GM23338 (cell line): ENCODE data around the gene USP3. TPM values are rescaled to one million over a fixed set of nuclear protein-coding genes. Genes with fewer than 3 reads are reported as not detected.

ENCODE experiments used
- CTCF ChIP-seq, 2 experiments: fragments of 200-600 bp in 1 of 2; sonication (generic) in 1 of 2; conservative IDR thresholded peaks; 2 replicates each; pipeline versions ENCODE4 v1.5.1 to v1.6.1; 2016 to 2017; ENCODE audit warnings: antibody characterized with exemption in 2 of 2, low read depth in 2 of 2, mild to moderate bottlenecking in 2 of 2, moderate library complexity in 1 of 2
- EZH2 ChIP-seq: fragments of 200-600 bp; sonication (generic); IDR thresholded peaks from one replicate; pipeline ENCODE4 v1.8.0; 2017; ENCODE audit warnings: antibody characterized with exemption, mild to moderate bottlenecking, low read depth; ENCODE audit not compliant: unreplicated experiment
- EZH2phosphoT487 ChIP-seq: fragments of 200-600 bp; sonication (generic); IDR thresholded peaks from one replicate; pipeline ENCODE4 v1.8.1; 2018; ENCODE audit warnings: antibody characterized with exemption; ENCODE audit not compliant: unreplicated experiment
- NANOG ChIP-seq: IDR thresholded peaks from 2 replicates; pipeline ENCODE4 v1.6.1; 2016; ENCODE audit warnings: antibody characterized with exemption, borderline replicate concordance
- POLR2AphosphoS5 ChIP-seq: IDR thresholded peaks from 2 replicates; pipeline ENCODE4 v1.6.1; 2016; ENCODE audit warnings: antibody characterized with exemption, low read depth
- REST ChIP-seq: IDR thresholded peaks from one replicate; pipeline ENCODE4 v1.6.1; 2018; ENCODE audit warnings: antibody characterized with exemption; ENCODE audit not compliant: unreplicated experiment
- STAT1 ChIP-seq: IDR thresholded peaks from one replicate; pipeline ENCODE4 v1.6.1; 2016; ENCODE audit warnings: antibody characterized with exemption; ENCODE audit not compliant: unreplicated experiment
- ZNF331 ChIP-seq: fragments of 250-450 bp; sonication (Bioruptor Pico); IDR thresholded peaks from 2 replicates; pipeline ENCODE4 v1.5.0; 2020; ENCODE audit warnings: low read depth, mild to moderate bottlenecking, moderate library complexity
- ZNF462 ChIP-seq: fragments of 250-450 bp; sonication (Bioruptor Pico); IDR thresholded peaks from 2 replicates; pipeline ENCODE4 v1.5.0; 2020; ENCODE audit warnings: mild to moderate bottlenecking, moderate library complexity
- polyA plus RNA-seq: library from polyadenylated mRNA; unstranded; fragments of >200 nt; fragmentation: Nextera tagmentation; extraction: Ambion mirVana; gene quantifications from 2 replicates; pipeline ENCODE4 v1.2.1, GENCODE V29; 2016
- total RNA-seq: library from RNA; depleted of rRNA; stranded (reverse); fragments of >200 nt; shearing (Covaris generic); gene quantifications from 2 replicates; pipeline ENCODE4 v1.2.3, GENCODE V29; 2014

Gene USP3
- total and polyA plus RNA-seq, 2 experiments from 2014 or later: 9.7 to 9.9 TPM

- TF ChIP-seq ZNF462 (CRISPR knock-in tag) (no peak), STAT1 (no peak), NANOG (no peak), CTCF (conservative IDR thresholded peaks at IDR 0.05; ENCODE audit: low read depth in 2 of 2) (no peak), EZH2 (peak; percentile 44), REST (no peak), ZNF331 (no peak), POLR2AphosphoS5 (peak; percentile 83), EZH2phosphoT487 (no peak)
Observed at GRCh38 chr15:63502843-63503738, 1.3 kb upstream of the USP3 start (continued).
